Head of caudate nucleus (tissue), 42 donors: ENCODE results near the gene ANP32B.

Source experiments
- DNase-seq, 42 donors: peaks; one replicate each; pipeline versions ENCODE4 v3.0.0 to v3.0.0-alpha.2; 2020 to 2021; ENCODE audit warnings: mixed read lengths in 7 of 42
- intact Hi-C: fragments of 100-400 bp; cut with DNase I; formaldehyde crosslinking; loops from one replicate; pipeline ENCODE4 v1.15.0; 2022

Gene ANP32B

DNA sequence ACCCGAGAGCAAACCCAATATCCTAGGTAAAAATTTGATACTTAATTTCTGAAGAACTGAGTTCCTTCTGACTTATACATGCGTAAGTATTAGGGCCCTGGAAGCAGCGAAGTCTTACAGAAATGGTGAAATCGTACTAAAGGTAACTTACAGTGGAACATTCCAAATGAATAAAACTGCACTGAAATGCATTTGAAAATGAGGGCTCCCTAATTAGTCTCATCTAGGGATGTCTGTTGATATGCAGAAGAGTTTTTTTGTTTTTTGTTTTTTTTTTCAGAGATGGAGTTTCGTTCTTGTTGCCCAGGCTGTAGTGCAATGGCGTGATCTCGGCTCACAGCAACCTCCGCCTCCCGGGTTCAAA, 63.0 kb downstream of the ANP32B start:
- DNase-seq = no peak
- intact Hi-C loops = no loop called here

DNA sequence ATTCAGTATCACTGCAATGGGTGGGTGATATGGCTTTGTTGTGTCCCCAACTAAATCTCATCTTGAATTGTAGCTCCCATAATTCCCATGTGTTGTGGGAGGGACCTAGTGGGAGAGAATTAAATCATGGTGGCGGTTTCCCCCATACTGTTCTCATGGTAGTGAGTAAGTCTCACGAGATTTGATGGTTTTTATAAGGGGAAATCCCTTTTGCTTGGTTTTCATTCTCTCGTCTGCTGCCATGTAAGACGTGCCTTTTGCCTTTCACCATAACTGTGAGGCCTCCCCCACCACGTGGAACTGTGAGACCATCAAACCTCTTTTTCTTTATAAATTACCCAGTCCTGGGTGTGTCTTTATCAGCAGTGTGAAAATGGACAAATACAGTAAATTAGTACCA, 63.9 kb downstream of the ANP32B start:
- intact Hi-C loops = no loop called here
- DNase-seq = no peak

DNA sequence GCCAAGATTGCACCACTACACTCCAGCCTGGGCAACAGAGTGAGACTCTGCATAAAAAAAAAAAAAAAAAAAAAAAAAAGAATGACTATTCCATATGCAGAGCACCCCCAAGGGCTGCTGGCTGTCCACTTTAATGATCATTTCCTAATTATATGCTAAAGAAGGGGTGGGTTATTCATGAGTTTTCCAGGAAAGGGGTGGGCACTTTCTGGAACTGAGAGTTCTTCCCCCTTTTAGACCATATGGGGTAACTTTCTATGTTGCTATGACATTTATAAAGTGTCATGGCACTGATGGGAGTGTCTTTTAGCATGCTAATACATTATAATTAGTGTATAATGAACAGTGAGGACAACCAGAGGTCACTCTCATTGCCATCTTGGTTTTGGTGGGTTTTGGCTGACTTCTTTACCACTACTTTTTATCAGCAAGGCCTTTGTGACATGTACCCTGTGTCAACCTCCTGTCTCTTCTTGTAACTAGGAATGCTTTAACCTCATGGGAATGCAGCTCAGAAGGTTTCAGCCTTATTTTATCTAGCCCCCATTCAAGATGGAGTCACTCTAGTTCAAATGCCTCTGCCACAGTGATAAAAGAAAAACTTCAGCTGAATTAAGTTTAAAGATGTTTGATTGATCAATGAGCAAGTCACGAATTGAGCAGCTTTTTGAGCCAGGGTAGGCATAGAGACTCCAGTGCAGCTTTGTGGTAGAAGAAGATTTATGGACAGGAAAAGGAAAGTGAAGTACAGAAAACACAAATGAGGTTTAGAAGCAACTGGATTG, 66.3 kb downstream of the ANP32B start:
- DNase-seq = no peak
- intact Hi-C loops = no loop called here

DNA sequence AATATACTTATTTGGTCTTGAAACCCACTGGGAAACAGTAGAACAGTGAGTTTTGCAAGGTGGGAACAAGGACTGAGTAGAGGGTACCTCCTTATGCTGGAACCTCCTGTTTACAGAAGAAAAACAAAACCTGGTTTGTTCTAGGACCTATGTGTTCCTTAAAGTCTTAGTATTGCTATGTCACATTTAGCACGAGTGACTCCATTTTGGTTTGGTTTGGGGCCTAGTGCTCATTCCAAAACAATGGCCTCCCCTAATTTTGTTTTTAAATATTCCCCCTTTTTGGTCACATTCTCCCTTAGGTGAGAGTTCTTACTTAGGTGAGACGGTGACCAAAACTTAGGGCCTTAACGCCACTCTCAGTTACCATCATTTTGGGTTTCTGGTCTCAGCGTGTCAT, 67.2 kb downstream of the ANP32B start:
- DNase-seq = no peak
- intact Hi-C loops = no loop called here

DNA sequence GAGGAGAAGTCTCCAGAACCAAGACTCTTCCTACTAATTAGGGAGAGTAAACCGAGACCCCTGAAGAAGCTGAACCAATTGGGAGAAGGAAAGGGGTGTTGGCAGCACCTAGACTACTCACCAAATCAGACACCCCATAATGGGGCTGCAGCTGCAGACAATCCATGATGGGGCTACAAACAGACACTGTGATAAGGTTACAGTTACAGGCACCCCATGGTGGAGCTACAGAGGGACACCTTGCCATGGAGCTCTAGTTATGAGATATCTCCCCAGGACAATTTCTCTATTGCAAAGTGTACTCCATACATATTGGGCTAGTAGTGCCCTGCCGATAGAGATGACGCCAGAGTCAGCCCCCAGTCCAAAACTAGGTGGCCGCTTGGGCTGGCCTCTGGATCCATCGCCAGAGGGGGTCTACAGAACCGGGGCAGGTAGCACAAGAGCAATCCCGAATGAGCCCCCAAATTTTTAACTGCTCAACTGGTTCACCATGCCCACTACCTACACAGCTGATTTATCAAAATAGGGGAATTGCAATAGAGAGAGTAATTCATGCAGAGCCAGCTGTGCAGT, 71.3 kb downstream of the ANP32B start:
- intact Hi-C loops = no loop called here
- DNase-seq = no peak

DNA sequence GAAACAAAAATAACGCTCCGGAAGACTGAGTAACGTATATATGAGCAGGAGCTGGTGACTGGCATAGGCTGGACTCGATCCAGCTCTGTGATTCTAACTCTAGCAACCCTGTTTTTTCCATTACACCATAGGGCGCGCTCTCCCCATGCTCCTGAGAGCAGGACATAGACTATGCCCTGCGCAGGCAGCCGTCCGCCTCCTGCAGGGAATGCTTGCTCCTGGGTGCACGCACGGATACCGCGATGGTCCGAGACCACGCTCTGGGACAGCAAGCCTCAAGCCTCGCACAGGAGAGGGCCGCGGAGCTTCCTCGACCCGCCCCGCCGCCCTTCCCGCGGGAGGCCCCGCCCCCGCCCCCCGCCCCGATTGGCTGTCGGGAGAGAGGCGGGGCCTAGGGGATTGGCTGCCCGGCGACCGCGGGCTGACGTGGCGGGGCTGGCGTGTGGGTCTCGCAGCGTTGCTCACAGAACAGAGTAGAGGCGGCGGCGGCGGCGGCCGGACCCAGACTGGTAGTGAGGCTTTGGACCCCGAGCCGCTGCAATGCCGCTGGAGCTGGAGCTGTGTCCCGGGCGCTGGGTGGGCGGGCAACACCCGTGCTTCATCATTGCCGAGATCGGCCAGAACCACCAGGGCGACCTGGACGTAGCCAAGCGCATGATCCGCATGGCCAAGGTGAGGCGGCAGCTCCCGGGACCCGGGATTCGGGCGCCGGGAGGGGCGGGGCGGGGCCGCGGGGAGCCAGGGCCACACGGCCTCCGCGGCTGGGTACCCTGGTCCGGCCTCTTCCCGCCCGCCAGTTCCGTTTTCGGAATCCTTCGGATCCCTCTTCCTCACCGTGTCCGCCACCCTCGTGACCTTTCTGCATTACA, 73.4 kb downstream of the ANP32B start, which contains the start of gene NANS:
NANS (plus strand) TSS at position 464 of the 869 bp plus-strand sequence; CDS start at position 541, 77 bp downstream.
- intact Hi-C loops = loop anchor here (5.0 kb wide), 2 partner anchors 74 to 201 kb away; partner anchors contain the start of genes ANP32B and TBC1D2
- DNase-seq = peak; percentile 87 to 97 (median 94)

DNA sequence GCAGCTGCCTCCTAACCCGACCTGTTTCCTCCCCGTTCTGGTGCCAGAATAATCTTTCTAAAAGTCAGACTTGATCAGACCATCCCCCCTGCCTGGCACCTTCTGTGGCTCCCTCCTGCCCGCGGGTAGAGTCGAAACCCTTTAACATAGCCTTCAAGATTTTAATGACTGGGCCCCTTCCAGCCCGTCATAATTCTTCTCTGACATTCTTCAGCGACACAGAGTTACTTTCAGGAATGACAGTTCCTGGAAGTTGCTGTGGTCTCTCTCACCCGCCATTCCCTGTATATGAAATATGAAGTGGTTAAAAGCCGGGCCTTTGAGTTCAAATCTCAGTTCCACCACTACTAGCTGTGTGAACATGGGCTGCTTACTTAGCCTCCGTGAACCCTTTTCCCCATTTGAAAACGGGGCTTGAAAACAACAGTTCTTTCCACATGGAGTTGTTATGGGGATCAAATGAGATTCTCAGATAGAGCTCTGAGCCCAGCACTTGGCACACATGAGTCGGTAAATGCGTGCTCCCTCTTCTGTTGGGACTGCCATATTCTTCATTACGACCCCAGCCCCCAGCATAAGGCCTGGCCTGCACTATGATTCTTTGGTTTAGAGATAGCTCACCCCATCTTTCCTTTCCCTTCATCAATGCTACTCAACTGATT, 74.1 kb downstream of the ANP32B start:
- intact Hi-C loops = loop anchor here (5.0 kb wide), 2 partner anchors 75 to 200 kb away; partner anchors contain the start of genes ANP32B and TBC1D2

DNA sequence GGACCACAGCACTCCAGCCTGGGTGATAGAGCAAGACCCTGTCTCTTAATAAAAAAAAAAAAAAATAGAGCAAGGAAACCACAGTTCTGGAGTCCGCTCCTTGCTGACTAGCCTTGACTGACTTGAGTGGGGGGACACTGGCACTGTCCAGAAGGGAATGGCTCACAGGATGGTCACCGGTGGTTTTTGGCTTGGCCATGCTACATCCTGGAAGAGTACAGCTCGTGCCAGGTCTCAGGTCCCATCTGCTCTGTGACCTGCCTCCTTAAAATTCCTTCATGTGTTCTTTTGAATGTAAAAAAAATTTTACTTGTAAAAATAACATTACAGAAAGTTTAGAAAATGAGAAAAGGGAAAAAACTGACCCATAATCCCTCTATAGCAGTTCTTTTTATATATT, 79.0 kb downstream of the ANP32B start:
- DNase-seq = no peak
- intact Hi-C loops = no loop called here

More for the DNA sequence above, 74.1 kb downstream of the ANP32B start:
- peak in 3 of 42 donors; percentile 6 to 50 (median 37) for DNase-seq

DNA sequence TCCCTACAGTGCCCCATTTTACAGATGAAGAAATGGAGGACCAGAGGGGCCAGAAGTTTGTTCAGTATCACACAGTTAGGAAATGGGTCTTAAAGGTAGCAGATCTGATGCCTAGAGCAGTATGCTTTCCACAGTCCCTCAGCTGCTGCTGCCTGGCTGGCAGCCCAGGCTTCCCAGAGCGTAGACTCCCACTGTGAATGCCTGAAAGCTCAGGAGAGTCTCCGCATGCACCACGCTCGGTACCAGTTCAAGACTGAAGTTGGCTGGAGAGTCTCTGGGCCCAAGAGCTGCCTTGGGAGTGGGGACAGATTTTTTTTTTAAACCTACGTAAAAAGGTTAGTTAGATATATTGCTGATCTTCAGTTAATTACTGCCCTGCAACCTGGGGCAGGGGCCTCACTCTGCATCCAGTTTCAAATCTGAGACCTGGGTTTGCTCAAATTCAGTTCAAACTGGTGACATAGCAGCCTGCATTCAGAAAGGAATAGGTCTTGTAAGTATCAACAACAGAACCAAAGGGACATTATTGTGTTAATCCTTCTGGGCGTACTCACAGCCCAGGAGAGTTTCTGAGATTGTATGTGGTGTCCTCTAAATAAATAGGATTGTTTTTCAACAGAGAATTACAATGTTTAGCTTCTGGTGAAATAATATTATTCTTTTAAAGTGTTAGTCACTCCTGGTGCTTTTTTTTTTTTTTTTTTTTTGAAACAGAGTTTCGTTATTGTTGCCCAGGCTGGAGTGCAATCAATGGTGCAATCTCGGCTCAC, 81.7 kb downstream of the ANP32B start:
- intact Hi-C loops = no loop called here
- DNase-seq = no peak
